ENCODE measurements around the gene MYADML2. TPM values are rescaled to one million over a fixed set of nuclear protein-coding genes. Genes with fewer than 3 reads are reported as not detected.
"Not testable (repeated sequence)": the region's sequence is repeated elsewhere in the genome, so short reads cannot be mapped to it uniquely, and the experiment has no call there.

The MYADML2 gene
- total and polyA plus RNA-seq, 12 donors: 0.26 to 8.6 (median 4.9) TPM

GRCh38 chr17:81955756-81956544 lies 8.9 kb upstream of the MYADML2 start:
- peaks cover 0 to 16% (median 13%) of the 10 kb centered on the region in 9 donors for H3K4me1 ChIP-seq
- peaks cover 0 to 3% (median 0%) of the 10 kb centered on the region in 11 donors for H3K9me3 ChIP-seq
- no peak for TF ChIP-seq CTCF (IDR thresholded peaks at IDR 0.05)
- H3K4me3 ChIP-seq: no peak overlapping the region
- H3K36me3 ChIP-seq: no peaks in the 10 kb centered on the region
- WGBS, 2 donors: 83% methylated on average over 13 of the region's 13 CpGs
- H3K27me3 ChIP-seq: peaks cover 24 to 49% (median 42%) of the 10 kb centered on the region in 7 donors
- ATAC-seq (no peak), DNase-seq (no peak)
- no peak overlapping the region for H3K27ac ChIP-seq
- intact Hi-C loops (cut with DNase I): loop anchor here in 6 of 10 donors (5.0 to 10.0 kb wide), 4 partner anchors 61 to 201 kb away; no protein-coding TSS in a partner anchor

GRCh38 chr17:81955058-81955681 lies 8.1 kb upstream of the MYADML2 start:
- no peaks in the 10 kb centered on the region for H3K36me3 ChIP-seq
- WGBS, 2 donors: 90 to 91% methylated on average over 26 of the region's 26 CpGs
- no peak overlapping the region for H3K4me3 ChIP-seq
- TF ChIP-seq CTCF (IDR thresholded peaks at IDR 0.05): no peak
- no peak for ATAC-seq
- intact Hi-C loops (cut with DNase I): loop anchor here in 6 of 10 donors (5.0 to 10.0 kb wide), 4 partner anchors 62 to 202 kb away; no protein-coding TSS in a partner anchor
- H3K27me3 ChIP-seq: peaks cover 18 to 43% (median 37%) of the 10 kb centered on the region in 7 donors
- DNase-seq: no peak
- H3K9me3 ChIP-seq: peaks cover 0 to 3% (median 0%) of the 10 kb centered on the region in 11 donors
- H3K27ac ChIP-seq: no peak overlapping the region
- H3K4me1 ChIP-seq: peaks cover 0 to 11% (median 8%) of the 10 kb centered on the region in 9 donors

- no peak for DNase-seq
- H3K36me3 ChIP-seq: no peaks in the 10 kb centered on the region
- no peak overlapping the region for H3K27ac ChIP-seq
- H3K4me1 ChIP-seq: peaks cover 0 to 6% (median 3%) of the 10 kb centered on the region in 9 donors
- no peak for ATAC-seq
- H3K4me3 ChIP-seq: no peak overlapping the region
- H3K27me3 ChIP-seq: peaks cover 12 to 36% (median 31%) of the 10 kb centered on the region in 7 donors
- no peak for TF ChIP-seq CTCF (IDR thresholded peaks at IDR 0.05)
- 75% methylated on average over 19 of the region's 19 CpGs for WGBS, 2 donors
- intact Hi-C loops (cut with DNase I): loop anchor here in 6 of 10 donors (5.0 to 10.0 kb wide), 4 partner anchors 63 to 203 kb away; no protein-coding TSS in a partner anchor
- peaks cover 0 to 3% (median 0%) of the 10 kb centered on the region in 11 donors for H3K9me3 ChIP-seq
These were observed 7.4 kb upstream of the MYADML2 start for GRCh38 chr17:81954131-81955057.

GRCh38 chr17:81953443-81953842 lies 6.4 kb upstream of the MYADML2 start:
- H3K9me3 ChIP-seq, DNase-seq, H3K4me1 ChIP-seq, H3K27ac ChIP-seq, H3K36me3 ChIP-seq, H3K4me3 ChIP-seq, ATAC-seq: not testable (repeated sequence)
- WGBS, 2 donors: 65 to 72% methylated on average over 5 of the region's 5 CpGs
- intact Hi-C loops (cut with DNase I): loop anchor here in 4 of 10 donors (10.0 kb wide), 1 partner anchor 201 kb away; no protein-coding TSS in a partner anchor
- peaks cover 2 to 27% (median 21%) of the 10 kb centered on the region in 7 donors for H3K27me3 ChIP-seq

Measured in heart right ventricle (tissue), 16 donors.